Activated naive CD8-positive, alpha-beta T cell treated with anti-CD3 and anti-CD28 coated beads, Interleukin-2, amount 50 U/mL, for 24 hours (primary cell): ENCODE results near the gene TDO2.

Experiments used
- ATAC-seq: fragments of 150-1000 bp; cut with Tn5 transposase; one replicate; pipeline ENCODE4 v1.10.0; 2021
- DNase-seq: peaks from one replicate; pipeline ENCODE4 v3.0.0; 2021
- H3K27ac Mint-ChIP-seq: one replicate; pipeline ENCODE4 v1.8.0; 2021; ENCODE audit warnings: mild to moderate bottlenecking, mixed read lengths
- H3K27me3 Mint-ChIP-seq: one replicate; pipeline ENCODE4 v1.8.0; 2021; ENCODE audit warnings: mixed read lengths
- H3K36me3 Mint-ChIP-seq: one replicate; pipeline ENCODE4 v1.8.0; 2021; ENCODE audit warnings: low read depth, mixed read lengths
- H3K4me1 Mint-ChIP-seq: one replicate; pipeline ENCODE4 v1.8.0; 2021; ENCODE audit warnings: mixed read lengths
- H3K4me3 Mint-ChIP-seq: one replicate; pipeline ENCODE4 v1.8.0; 2021; ENCODE audit warnings: mild to moderate bottlenecking, moderate library complexity, mixed read lengths
- H3K9me3 Mint-ChIP-seq: one replicate; pipeline ENCODE4 v1.8.0; 2021; ENCODE audit warnings: mixed read lengths

Gene TDO2

DNA sequence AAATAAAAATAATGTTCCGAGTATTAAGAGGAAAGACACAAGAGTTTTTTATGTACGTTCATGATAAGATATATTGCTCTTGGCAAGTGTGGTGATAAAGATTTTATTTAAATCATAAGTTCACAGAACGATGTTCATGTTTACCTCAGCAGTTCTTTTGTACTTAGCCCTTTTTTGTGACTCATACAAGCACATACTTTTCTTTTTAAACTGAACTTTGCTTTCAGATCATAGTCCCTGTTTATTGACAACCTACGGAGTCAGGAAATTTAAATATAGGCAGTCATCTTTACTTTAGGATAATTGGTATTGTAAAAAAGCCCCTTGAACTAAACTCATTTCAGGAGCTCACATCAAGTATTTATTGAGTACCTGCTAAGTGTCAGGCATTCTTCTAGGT, 51.4 kb downstream of the TDO2 start:
- no peak overlapping the region for H3K27ac Mint-ChIP-seq
- ATAC-seq (no peak), DNase-seq (no peak)
- H3K27me3 Mint-ChIP-seq: peaks cover 12% of the 10 kb centered on the region
- H3K4me1 Mint-ChIP-seq: peaks cover 19% of the 10 kb centered on the region
- no peaks in the 10 kb centered on the region for H3K36me3 Mint-ChIP-seq
- H3K4me3 Mint-ChIP-seq: no peak overlapping the region
- H3K9me3 Mint-ChIP-seq: no peaks in the 10 kb centered on the region

GRCh38 chr4:155956461-155956860, 53.0 kb downstream of the TDO2 start:
- Mint-ChIP-seq H3K27ac (no peak overlapping the region), H3K9me3 (no peaks in the 10 kb centered on the region), H3K27me3 (peaks cover 16% of the 10 kb centered on the region), H3K36me3 (no peaks in the 10 kb centered on the region), H3K4me3 (no peak overlapping the region), H3K4me1 (peaks cover 19% of the 10 kb centered on the region)
- ATAC-seq (no peak), DNase-seq (no peak)

- Mint-ChIP-seq H3K27me3 (peaks cover 16% of the 10 kb centered on the region), H3K4me1 (peaks cover under 1% of the 10 kb centered on the region), H3K27ac (no peak overlapping the region), H3K36me3 (no peaks in the 10 kb centered on the region), H3K9me3 (no peaks in the 10 kb centered on the region), H3K4me3 (no peak overlapping the region)
- DNase-seq (no peak), ATAC-seq (no peak)
These were observed 55.9 kb downstream of the TDO2 start for GRCh38 chr4:155959417-155959816.

DNA sequence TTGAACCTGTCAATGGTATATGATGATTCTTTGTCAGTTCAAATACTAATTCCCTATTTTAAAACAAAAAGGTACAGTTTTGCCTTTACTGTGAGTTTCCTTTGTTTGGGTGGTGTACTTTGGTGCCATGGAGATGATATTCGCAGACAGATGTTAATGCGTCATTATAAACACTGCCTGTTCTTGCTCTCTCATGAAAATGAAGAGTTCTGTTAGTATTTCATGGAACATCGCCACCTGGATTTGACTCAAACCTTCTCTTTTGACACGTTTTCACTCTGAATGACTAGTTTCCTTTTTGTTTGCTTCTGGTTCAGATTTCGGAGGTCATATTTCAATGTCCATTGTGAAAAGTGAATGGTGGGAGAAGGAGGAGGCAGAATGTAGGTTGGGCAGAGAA, 57.0 kb downstream of the TDO2 start:
- Mint-ChIP-seq H3K9me3 (no peaks in the 10 kb centered on the region), H3K36me3 (no peaks in the 10 kb centered on the region), H3K27ac (no peak overlapping the region), H3K27me3 (peaks cover 16% of the 10 kb centered on the region), H3K4me3 (no peak overlapping the region), H3K4me1 (no peaks in the 10 kb centered on the region)
- no peak for DNase-seq
- ATAC-seq: no peak

GRCh38 chr4:155961575-155961974, 58.1 kb downstream of the TDO2 start:
- no peaks in the 10 kb centered on the region for H3K4me1 Mint-ChIP-seq
- H3K9me3 Mint-ChIP-seq: no peaks in the 10 kb centered on the region
- H3K27ac Mint-ChIP-seq: no peak overlapping the region
- no peak for DNase-seq
- no peak for ATAC-seq
- H3K27me3 Mint-ChIP-seq: peaks cover 16% of the 10 kb centered on the region
- no peaks in the 10 kb centered on the region for H3K36me3 Mint-ChIP-seq
- H3K4me3 Mint-ChIP-seq: no peak overlapping the region

- H3K4me1 Mint-ChIP-seq: no peaks in the 10 kb centered on the region
- H3K9me3 Mint-ChIP-seq: no peaks in the 10 kb centered on the region
- no peaks in the 10 kb centered on the region for H3K36me3 Mint-ChIP-seq
- H3K27me3 Mint-ChIP-seq: peaks cover 13% of the 10 kb centered on the region
- ATAC-seq (no peak), DNase-seq (no peak)
- no peak overlapping the region for H3K4me3 Mint-ChIP-seq
- H3K27ac Mint-ChIP-seq: no peak overlapping the region
These were observed 59.3 kb downstream of the TDO2 start for GRCh38 chr4:155962767-155963166.

DNA sequence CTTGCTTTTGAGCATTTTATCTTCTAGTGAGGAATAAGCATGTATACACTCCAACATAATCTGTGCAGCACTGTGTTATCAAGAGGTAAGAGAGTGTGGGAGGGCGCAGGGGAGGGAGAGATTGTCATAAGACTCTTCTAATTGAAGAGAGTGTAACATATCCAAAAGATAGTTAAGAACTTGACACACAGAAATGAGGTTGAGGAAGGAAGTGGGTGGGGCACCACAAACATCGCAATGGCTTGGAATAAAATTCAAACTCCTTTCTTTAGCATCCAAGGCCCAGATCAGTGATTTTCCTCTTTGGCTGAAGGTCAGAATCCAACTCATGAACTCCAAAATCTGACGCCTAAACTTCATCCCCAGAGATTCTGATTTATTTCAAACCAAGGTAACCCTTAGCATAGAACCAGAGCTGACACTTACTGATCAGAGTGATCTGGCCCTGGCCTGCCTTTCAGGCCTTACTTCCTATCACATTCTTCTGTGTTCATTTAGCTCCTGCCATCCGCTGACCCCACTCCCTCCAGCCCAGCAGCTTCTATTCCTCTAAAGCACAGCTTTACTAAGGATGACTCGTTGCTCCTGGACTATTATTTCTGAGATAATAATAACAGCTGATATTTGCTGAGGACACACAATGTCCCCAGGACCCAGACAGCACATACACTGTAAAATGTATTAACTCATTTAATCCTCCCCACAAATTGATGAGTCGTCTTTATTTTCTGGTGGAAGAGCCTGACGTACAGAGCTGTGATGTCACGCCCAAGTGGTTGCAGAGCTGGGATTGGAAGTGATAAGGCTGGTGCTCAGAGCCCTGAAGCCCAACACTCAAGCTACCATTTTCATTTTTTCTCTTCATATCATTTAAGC, 60.8 kb downstream of the TDO2 start:
- Mint-ChIP-seq H3K27me3 (peaks cover 5% of the 10 kb centered on the region), H3K9me3 (no peaks in the 10 kb centered on the region), H3K27ac (no peak overlapping the region), H3K4me1 (no peaks in the 10 kb centered on the region), H3K36me3 (no peaks in the 10 kb centered on the region), H3K4me3 (no peak overlapping the region)
- DNase-seq (no peak), ATAC-seq (no peak)

DNA sequence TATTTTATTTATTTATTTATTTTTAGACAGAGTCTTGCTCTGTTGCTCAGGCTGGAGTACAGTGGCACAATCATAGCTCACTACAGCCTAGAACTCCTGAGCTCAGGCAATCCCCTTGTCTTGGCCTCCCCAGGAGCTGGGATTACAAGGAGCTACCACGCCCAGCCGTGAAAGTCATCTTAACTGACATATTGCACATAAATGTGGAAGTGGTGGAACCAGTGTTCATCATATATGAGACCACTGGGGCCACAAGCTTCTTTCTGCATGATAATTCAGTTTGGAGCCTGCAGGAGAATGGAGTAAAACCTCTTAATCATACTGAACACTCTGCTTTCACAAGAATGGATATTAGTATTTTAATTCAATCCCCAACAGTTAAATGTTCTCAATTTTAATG, 62.7 kb downstream of the TDO2 start:
- ATAC-seq: no peak
- no peak overlapping the region for H3K27ac Mint-ChIP-seq
- H3K36me3 Mint-ChIP-seq: no peaks in the 10 kb centered on the region
- no peaks in the 10 kb centered on the region for H3K4me1 Mint-ChIP-seq
- DNase-seq: no peak
- no peak overlapping the region for H3K4me3 Mint-ChIP-seq
- H3K9me3 Mint-ChIP-seq: no peaks in the 10 kb centered on the region
- H3K27me3 Mint-ChIP-seq: peaks cover 5% of the 10 kb centered on the region

- H3K36me3 Mint-ChIP-seq: no peaks in the 10 kb centered on the region
These were observed 63.4 kb downstream of the TDO2 start for GRCh38 chr4:155966731-155967395.

More at GRCh38 chr4:155966731-155967395, 63.4 kb downstream of the TDO2 start:
- H3K9me3 Mint-ChIP-seq: no peaks in the 10 kb centered on the region
- ATAC-seq: no peak
- no peak overlapping the region for H3K27ac Mint-ChIP-seq
- no peaks in the 10 kb centered on the region for H3K4me1 Mint-ChIP-seq
- H3K27me3 Mint-ChIP-seq: peaks cover 5% of the 10 kb centered on the region
- no peak for DNase-seq
- H3K4me3 Mint-ChIP-seq: no peak overlapping the region
